DOHH2 (cell line): ENCODE data around the gene SPTBN4.

Source experiments
- CTCF ChIP-seq: fragments of 200-600 bp; sonication (generic); IDR thresholded peaks from one replicate; pipeline ENCODE4 v1.5.1; 2014; ENCODE audit warnings: antibody characterized with exemption, mild to moderate bottlenecking, low read depth, low read length; ENCODE audit not compliant: poor library complexity, severe bottlenecking
- EZH2phosphoT487 ChIP-seq: fragments of 200-600 bp; sonication (generic); IDR thresholded peaks from 2 replicates; pipeline ENCODE4 v1.6.1; 2017; ENCODE audit warnings: borderline replicate concordance, mild to moderate bottlenecking, antibody characterized with exemption, low read length, moderate library complexity, mixed read lengths

- TF ChIP-seq CTCF (no peak), EZH2phosphoT487 (no peak)
Measured at GRCh38 chr19:40539070-40539469, 72.3 kb downstream of the SPTBN4 start.
